Measurements from ENCODE around the gene SDK2. TPM values are rescaled to one million over a fixed set of nuclear protein-coding genes. Genes with fewer than 3 reads are reported as not detected.

Gene SDK2
- total RNA-seq, 4 donors from 2014 or later = under 0.01 to 0.49 (median 0.08) TPM

GRCh38 chr17:73324711-73325526, 319.3 kb downstream of the SDK2 start:
- TF ChIP-seq CTCF (IDR thresholded peaks at IDR 0.05; ENCODE audit: low read depth) = no peak

- no peak for TF ChIP-seq CTCF (IDR thresholded peaks at IDR 0.05; ENCODE audit: low read depth)
Observed at GRCh38 chr17:73324160-73324475, 320.1 kb downstream of the SDK2 start.

- no peak for TF ChIP-seq CTCF (IDR thresholded peaks at IDR 0.05; ENCODE audit: low read depth)
Observed at GRCh38 chr17:73323409-73324159, 320.7 kb downstream of the SDK2 start.

- TF ChIP-seq CTCF (IDR thresholded peaks at IDR 0.05; ENCODE audit: low read depth) = no peak
Observed at GRCh38 chr17:73320601-73321264, 323.5 kb downstream of the SDK2 start.

GRCh38 chr17:73319766-73320165, 324.5 kb downstream of the SDK2 start:
- TF ChIP-seq CTCF (IDR thresholded peaks at IDR 0.05; ENCODE audit: low read depth) = no peak

GRCh38 chr17:73318836-73319235, 325.4 kb downstream of the SDK2 start:
- no peak for TF ChIP-seq CTCF (IDR thresholded peaks at IDR 0.05; ENCODE audit: low read depth)

GRCh38 chr17:73318427-73318813, 325.8 kb downstream of the SDK2 start:
- TF ChIP-seq CTCF (IDR thresholded peaks at IDR 0.05; ENCODE audit: low read depth) = no peak
